Esophagus squamous epithelium (tissue), 4 donors: ENCODE measurements around the gene MTAP.

Experiments used
- CTCF ChIP-seq, 6 experiments: fragments of 450-650 bp in 4 of 6; fragments of 200-600 bp in 2 of 6; sonication (generic) in 2 of 6; IDR thresholded peaks; one replicate each; pipeline ENCODE4 v1.5.1; 2016 to 2019; ENCODE audit warnings: antibody characterized with exemption in 6 of 6, mild to moderate bottlenecking in 4 of 6, moderate library complexity in 4 of 6
- POLR2A ChIP-seq, 4 donors: fragments of 450-650 bp; IDR thresholded peaks; one replicate each; pipeline ENCODE4 v1.6.1; 2017; ENCODE audit warnings: antibody characterized with exemption in 4 of 4, mild to moderate bottlenecking in 4 of 4, moderate library complexity in 3 of 4

DNA sequence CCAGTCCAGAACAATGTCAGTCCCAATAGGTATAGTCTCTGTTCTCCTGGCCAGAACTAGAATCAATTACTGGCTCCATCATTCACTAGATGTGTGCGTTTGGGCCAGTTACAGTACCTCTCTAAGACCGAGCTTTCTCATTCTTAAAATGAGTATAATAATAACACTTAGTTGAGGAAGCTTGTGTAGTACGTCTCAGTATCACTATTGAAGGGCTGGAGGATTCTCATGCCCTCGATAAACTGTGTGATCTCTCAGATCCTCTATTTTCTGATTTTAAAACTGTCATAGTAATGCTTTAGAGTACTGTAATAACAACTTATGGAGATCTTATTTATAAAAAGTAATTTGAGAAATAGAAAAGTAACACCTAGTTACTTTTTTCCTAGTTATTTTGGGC, 141.0 kb downstream of the MTAP start:
- no peak for TF ChIP-seq CTCF (IDR thresholded peaks at IDR 0.05)
- TF ChIP-seq POLR2A (IDR thresholded peaks at IDR 0.05): no peak
